AG20443 (cell line): Measurements from ENCODE around the gene ADAM8.

ENCODE experiments used
- DNase-seq: peaks from one replicate; pipeline ENCODE4 v3.0.0; 2012; ENCODE audit warnings: low spot score, mixed read lengths

ADAM8 gene

DNA sequence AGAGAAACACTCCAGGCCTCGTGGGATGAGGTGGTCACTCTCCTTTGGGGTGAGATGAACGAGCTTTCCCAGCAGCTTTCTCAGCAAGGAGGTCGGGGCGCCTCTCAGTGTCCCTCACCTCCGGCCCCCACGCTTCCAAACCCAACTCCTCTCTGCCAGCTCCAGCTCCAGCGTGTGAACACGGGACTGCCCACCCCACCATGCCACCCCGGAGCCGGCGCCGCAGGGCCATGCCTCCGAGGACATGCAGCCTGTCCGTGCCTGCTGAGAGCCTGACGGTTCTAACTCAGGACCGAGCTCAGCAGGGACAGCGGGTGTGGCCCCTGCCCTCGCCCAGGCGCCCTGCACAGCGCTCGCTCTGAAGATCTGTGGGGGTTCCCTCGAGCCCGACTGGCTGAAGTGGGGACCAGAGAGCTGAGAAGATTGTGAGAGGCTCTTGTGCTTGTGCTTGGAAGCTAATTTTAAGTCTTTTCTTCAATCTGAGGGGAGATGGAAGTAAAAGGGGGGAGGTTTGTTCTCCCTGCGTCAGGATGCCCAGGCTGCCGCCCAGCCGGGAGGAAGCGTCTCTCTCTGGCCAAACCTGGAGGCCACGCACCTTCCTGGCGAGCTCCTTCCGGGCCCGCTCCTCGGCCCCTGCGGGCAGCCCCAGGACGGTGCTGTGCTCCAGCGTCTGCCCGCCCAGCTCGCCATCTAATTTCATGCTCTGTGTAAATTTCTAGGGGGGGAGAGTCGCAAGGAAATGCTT is 5.1 kb upstream of the ADAM8 start:
- no peak for DNase-seq

DNA sequence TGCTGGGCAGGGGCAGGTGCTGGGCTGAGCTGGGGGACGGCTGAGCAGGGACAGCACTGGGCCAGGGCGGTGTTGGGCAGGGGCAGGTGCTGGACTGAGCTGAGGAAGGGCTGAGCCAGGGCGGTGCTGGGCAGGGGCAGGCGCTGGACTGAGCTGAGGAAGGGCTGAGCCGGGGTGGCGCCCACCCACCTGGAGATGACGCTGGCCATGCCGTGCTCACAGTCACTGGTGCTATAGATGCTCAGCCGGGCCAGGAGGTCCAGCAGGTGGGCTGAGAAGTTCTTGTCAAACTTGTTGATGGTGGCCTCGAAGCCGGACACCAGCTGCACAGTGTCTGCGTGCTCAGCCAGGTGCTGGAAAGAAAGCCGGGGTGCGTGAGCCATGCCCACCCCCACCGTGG is 4.4 kb upstream of the ADAM8 start:
- no peak for DNase-seq

DNA sequence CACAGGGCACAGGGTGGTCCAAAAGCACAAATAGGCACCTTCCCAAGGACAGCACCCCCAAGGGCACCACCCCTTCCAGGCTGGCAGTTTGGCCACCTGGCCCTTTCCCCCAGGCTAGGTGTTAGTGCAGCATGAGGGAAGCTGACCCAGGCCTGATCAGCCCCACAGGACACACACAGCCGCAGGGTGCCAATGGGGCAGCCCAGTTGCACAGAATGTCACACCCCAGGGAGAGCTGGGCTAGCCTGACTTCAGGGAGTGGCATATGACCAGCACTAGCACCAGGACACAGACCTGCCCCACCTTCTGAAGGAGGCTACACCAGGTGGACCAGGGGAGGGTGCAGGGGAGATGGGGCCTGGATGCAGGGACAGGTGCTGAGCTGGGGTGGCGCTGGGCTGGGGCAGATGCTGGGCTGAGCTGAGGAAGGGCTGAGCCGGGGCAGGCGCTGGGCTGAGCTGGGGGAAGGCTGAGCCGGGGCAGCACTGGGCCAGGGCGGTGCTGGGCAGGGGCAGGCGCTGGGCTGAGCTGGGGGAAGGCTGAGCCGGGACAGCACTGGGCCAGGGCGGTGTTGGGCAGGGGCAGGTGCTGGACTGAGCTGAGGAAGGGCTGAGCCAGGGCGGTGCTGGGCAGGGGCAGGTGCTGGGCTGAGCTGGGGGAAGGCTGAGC is 3.9 kb upstream of the ADAM8 start:
- no peak for DNase-seq

- no peak for DNase-seq
Measured at GRCh38 chr10:133279326-133280226, 2.9 kb upstream of the ADAM8 start.

- DNase-seq, result no peak
Measured at GRCh38 chr10:133278577-133279265, 2.1 kb upstream of the ADAM8 start.

DNA sequence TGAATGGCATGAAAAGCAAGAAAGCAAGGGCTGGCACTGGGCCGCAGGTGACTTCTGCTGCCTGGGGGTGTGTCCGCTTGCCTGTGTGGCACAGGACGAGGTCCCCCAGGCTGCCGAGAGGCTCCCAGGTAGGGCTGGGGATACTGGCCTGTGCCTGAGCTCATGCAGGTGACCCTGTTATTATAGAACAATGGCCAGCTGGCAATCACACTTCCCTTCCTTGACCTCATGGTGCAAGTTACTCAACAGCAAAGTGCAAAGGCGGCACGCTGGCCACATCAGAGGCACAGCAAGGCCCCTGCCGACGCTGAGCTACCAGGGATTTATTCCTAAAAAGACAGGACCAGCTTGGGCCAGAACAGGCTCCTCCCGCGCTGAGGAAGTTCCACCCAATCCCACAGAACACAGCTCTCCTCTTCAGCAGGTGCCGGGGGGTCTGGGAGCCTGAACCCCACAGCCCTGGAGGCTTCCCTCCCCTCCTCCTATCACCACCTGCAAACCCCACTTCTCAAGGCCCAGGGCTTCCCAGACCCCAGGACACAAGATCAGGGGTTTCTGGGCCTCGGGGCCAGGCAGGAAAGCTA is 1.4 kb upstream of the ADAM8 start:
- no peak for DNase-seq

- no peak for DNase-seq
Measured at GRCh38 chr10:133277277-133277992, 767 bp upstream of the ADAM8 start.

- no peak for DNase-seq
Measured at GRCh38 chr10:133276100-133276434, 601 bp downstream of the ADAM8 start.

- DNase-seq, result no peak
Measured at GRCh38 chr10:133275684-133276092, 980 bp downstream of the ADAM8 start.

DNA sequence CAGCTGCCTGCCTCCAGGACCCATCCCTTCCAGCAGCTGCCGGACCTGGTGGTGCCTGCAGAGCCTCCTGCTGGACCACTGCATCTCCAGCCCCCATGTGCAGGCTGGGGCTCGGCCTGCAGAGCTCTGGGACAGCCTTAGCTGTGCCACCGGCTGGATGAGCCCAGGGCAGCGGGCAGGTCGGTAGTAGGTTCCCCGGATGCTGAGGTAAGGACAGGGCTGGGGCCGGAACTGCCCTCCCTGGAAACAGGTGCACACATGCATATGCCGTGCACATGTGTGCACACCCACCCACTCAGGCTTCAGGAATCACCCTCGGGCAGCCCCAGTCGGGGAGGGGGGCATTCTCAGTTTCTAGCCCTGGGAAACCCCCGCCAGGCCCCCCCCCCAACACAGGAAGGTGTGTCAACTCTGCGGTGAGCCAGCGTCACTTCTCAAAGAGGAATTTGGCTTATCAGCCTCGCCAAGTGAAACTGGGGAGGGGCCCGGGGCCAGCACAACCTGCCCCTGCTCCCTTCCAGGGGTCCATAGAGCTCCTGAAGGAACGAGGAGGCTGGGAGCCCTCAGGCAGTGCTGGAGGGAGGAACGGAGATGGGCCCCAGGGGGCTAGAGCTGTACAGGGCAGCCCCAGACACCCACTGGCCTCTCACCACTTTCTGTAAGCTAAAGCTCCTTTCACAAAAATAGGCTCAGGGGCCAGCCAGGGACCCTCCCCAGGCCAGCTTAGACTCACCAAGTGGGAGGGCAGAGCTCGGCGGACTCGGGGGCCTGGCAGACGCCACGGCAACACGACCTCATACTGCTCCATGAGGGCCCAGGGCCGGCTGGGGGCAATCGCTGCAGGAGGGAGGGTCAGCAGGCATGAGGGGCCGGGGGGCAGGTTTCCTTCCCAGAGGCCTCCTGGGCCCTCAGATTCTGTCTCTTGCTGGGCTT is 1.7 kb downstream of the ADAM8 start:
- no peak for DNase-seq

DNA sequence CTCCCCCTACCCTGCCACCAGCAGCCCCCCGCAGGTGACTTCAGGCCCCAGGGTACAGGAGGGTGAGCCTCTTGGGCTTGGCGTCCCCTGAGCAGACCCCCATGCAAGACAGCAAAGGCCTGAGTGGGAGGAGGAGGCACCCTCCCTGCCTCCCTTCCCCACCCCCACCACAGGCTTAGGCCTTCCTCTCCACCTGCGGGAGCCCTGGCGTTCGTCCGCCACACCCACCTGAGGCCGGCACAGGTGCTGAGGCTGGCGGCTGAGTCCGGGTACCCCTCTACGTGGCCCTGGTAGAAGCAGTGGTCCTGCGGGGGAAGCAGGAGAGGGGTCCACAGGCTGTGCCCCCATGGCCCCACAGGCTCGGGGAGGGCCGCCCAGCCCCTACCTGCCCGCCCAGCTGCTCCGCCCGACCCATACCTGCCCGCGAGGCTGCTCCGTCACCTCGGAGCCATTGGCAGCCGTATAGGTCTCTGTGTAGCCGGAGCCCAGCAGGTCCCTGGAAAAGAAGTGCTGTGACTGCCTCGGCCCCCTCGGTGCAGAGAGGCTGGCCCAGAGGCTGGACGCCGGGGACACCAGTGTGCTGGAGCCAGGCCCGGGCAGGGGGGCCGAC is 3.0 kb downstream of the ADAM8 start:
- no peak for DNase-seq

DNA sequence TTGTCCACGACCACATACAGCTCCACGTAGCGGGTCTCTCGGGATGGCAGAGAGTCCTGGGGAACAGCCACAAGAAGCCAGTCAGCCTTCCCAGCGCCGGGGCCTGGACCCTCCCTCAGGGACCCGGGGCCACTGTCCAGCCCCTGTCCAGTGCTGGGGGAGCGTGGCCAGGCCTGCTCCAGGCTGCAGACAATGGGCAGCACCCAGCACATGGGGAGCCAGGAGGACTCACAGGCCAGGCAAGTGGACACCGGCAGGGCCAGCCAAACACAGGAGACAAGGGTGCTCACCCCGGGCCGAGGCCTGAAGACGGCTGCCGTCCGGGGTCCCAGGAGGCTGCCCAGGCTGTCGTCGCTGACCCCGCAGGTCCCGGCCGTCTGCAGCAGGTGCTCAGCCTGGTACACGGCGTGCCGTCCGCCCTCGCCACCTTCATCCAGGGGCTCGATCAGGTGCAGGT is 3.7 kb downstream of the ADAM8 start:
- no peak for DNase-seq

- no peak for DNase-seq
Measured at GRCh38 chr10:133272301-133272963, 4.2 kb downstream of the ADAM8 start.

- DNase-seq, result no peak
Measured at GRCh38 chr10:133271521-133272300, 5.0 kb downstream of the ADAM8 start.

GRCh38 chr10:133270773-133271297 is 5.8 kb downstream of the ADAM8 start:
- no peak for DNase-seq

GRCh38 chr10:133270204-133270603 is 6.5 kb downstream of the ADAM8 start:
- DNase-seq, result no peak

DNA sequence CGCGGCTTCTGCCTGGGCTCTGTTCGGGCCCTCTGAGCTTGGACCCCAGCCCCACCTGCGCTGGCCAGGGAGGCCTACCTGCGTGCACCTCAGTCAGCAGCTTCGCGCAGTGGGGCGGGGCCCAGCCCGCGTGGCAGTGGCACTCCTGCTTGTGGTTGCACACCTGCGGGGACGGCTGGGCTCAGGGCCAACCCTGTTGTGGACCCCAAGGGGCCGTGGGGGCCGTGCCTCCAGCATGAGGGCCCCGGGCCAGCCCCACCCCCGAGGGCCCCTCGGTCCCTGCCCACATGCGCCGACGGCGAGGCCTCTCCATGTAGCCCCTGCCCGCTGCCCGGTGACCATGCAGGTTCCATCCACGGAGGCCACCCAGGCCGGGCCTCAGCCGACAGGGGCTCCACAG is 7.3 kb downstream of the ADAM8 start:
- no peak for DNase-seq

GRCh38 chr10:133268532-133268931 is 8.1 kb downstream of the ADAM8 start:
- DNase-seq, result no peak
